GM12878 (cell line): ENCODE results near the gene RBKS. TPM values are rescaled to one million over a fixed set of nuclear protein-coding genes. Genes with fewer than 3 reads are reported as not detected.

Source experiments
- BHLHE40 ChIP-seq, 2 experiments: fragments of 450-650 bp in 1 of 2; IDR thresholded peaks; 2 replicates each; pipeline ENCODE4 v1.6.1; 2011 to 2017; ENCODE audit warnings: low read depth in 2 of 2, borderline replicate concordance in 1 of 2, improper control_type of control experiment in 1 of 2, low read length in 1 of 2, mild to moderate bottlenecking in 1 of 2
- ESRRA ChIP-seq: IDR thresholded peaks from 2 replicates; pipeline ENCODE4 v1.6.1; 2012; ENCODE audit warnings: mild to moderate bottlenecking, low read length, improper control_type of control experiment
- ETV6 ChIP-seq, 2 experiments: fragments of 450-650 bp in 1 of 2; IDR thresholded peaks in 1 of 2; conservative IDR thresholded peaks in 1 of 2; 2 replicates each; pipeline ENCODE4 v1.6.1; 2014; ENCODE audit warnings: antibody characterized with exemption in 1 of 2, borderline replicate concordance in 1 of 2, low read depth in 1 of 2, mild to moderate bottlenecking in 1 of 2, moderate library complexity in 1 of 2
- FOXM1 ChIP-seq: IDR thresholded peaks from 2 replicates; pipeline ENCODE4 v1.6.1; 2012; ENCODE audit warnings: low read depth, mild to moderate bottlenecking, inconsistent platforms, low read length, moderate library complexity
- IKZF1 ChIP-seq: fragments of 450-650 bp; conservative IDR thresholded peaks from 2 replicates; pipeline ENCODE4 v1.6.1; 2017; ENCODE audit warnings: antibody characterized with exemption, mild to moderate bottlenecking
- IRF5 ChIP-seq: fragments of 450-650 bp; IDR thresholded peaks from 2 replicates; pipeline ENCODE4 v1.6.1; 2017; ENCODE audit warnings: borderline replicate concordance
- MAX ChIP-seq: IDR thresholded peaks from 2 replicates; pipeline ENCODE4 v1.6.1; 2012; ENCODE audit warnings: low read depth, low read length, improper control_type of control experiment
- MYB ChIP-seq: fragments of 150-350 bp; IDR thresholded peaks from 2 replicates; pipeline ENCODE4 v1.6.1; 2014; ENCODE audit warnings: mild to moderate bottlenecking, low read depth, low read length, borderline replicate concordance
- NFYB ChIP-seq: IDR thresholded peaks from 2 replicates; pipeline ENCODE4 v1.6.1; 2011; ENCODE audit warnings: low read depth, mild to moderate bottlenecking, low read length, improper control_type of control experiment, moderate library complexity; ENCODE audit not compliant: insufficient read depth
- NRF1 ChIP-seq: conservative IDR thresholded peaks from 2 replicates; pipeline ENCODE4 v1.6.1; 2011; ENCODE audit warnings: mild to moderate bottlenecking, low read depth, low read length, improper control_type of control experiment
- PML ChIP-seq: IDR thresholded peaks from 2 replicates; pipeline ENCODE4 v1.6.1; 2012; ENCODE audit warnings: low read length, inconsistent platforms
- POLR2A ChIP-seq: IDR thresholded peaks from 2 replicates; pipeline ENCODE4 v1.6.1; 2011; ENCODE audit warnings: low read depth, mild to moderate bottlenecking, low read length
- PRDM15 ChIP-seq: fragments of 450-650 bp; formaldehyde crosslinking; IDR thresholded peaks from 2 replicates; pipeline ENCODE4 v1.4.0; 2020; ENCODE audit warnings: mild to moderate bottlenecking, moderate library complexity
- RCOR1 ChIP-seq: conservative IDR thresholded peaks from 2 replicates; pipeline ENCODE4 v1.6.1; 2012; ENCODE audit warnings: low read depth, low read length, improper control_type of control experiment
- RELA ChIP-seq: fragments of 450-650 bp; IDR thresholded peaks from 2 replicates; pipeline ENCODE4 v1.8.0; 2014; ENCODE audit warnings: borderline replicate concordance; ENCODE audit not compliant: partially characterized antibody
- RELB ChIP-seq: fragments of 450-650 bp; IDR thresholded peaks from 2 replicates; pipeline ENCODE4 v1.6.1; 2017; ENCODE audit warnings: low read depth, mild to moderate bottlenecking, moderate library complexity
- SREBF1 ChIP-seq: IDR thresholded peaks from 2 replicates; pipeline ENCODE4 v1.6.1; 2012; ENCODE audit warnings: mild to moderate bottlenecking, low read length
- SREBF2 ChIP-seq: IDR thresholded peaks from 2 replicates; pipeline ENCODE4 v1.6.1; 2012; ENCODE audit warnings: mild to moderate bottlenecking, low read length
- ZBTB11 ChIP-seq: fragments of 450-650 bp; formaldehyde crosslinking; IDR thresholded peaks from 2 replicates; pipeline ENCODE4 v1.5.0; 2022; ENCODE audit warnings: mild to moderate bottlenecking, missing genetic modification characterization
- polyA plus RNA-seq, 11 experiments: library from polyadenylated mRNA; depleted of rRNA in 4 of 11; unstranded in 6 of 11; stranded (reverse) in 5 of 11; fragments of >200 nt; fragmentation: Nextera tagmentation in 4 of 11; fragmentation: Illumina TruSeq in 1 of 11; extraction: Ambion mirVana in 4 of 11; extraction: Trizol in 1 of 11; gene quantifications; 1 replicate in 1 of 11; 2 replicates in 10 of 11; pipeline versions ENCODE4 v1.2.1 to v1.2.3, GENCODE V29; 2011 to 2016; ENCODE audit warnings: inconsistent platforms in 2 of 11, missing spikeins in 2 of 11, low read depth in 1 of 11
- total RNA-seq, 4 experiments: library from RNA; depleted of rRNA in 3 of 4; stranded (reverse); fragments of >200 nt in 3 of 4; fragmentation: Illumina TruSeq in 1 of 4; extraction: Trizol in 1 of 4; gene quantifications; 2 replicates each; pipeline versions ENCODE4 v1.2.1 to v1.2.3, GENCODE V29; 2013 to 2021

The RBKS gene
- total and polyA plus RNA-seq, 10 of the 15 experiments (the other 5 are each of a cell fraction or from before 2014, with no cell fraction given) = 0.39 to 1.8 (median 1.0) TPM

GRCh38 chr2:27771548-27772335 is 118.4 kb downstream of the RBKS start, which contains the start of gene MRPL33 (continued):
- no peak for TF ChIP-seq IRF5
- peak; percentile 58; the same call in 1 of the 2 replicates for TF ChIP-seq MAX
- TF ChIP-seq ETV6 (conservative IDR thresholded peaks at IDR 0.05 in 1 of 2, IDR thresholded peaks at IDR 0.05 in 1 of 2; ENCODE audit: borderline replicate concordance in 1 of 2, low read depth in 1 of 2) = no peak
- no peak for TF ChIP-seq PRDM15 (CRISPR knock-in tag)
- TF ChIP-seq IKZF1 = peak; percentile 88
- peak; percentile 47 to 53; a peak in 2 of 4 replicates for TF ChIP-seq BHLHE40 (IDR thresholded peaks at IDR 0.05; ENCODE audit: borderline replicate concordance in 1 of 2, low read depth in 2 of 2, low read length in 1 of 2)
- TF ChIP-seq FOXM1 = no peak
- peak; percentile 78; the same call in 1 of the 2 replicates for TF ChIP-seq RELB
- TF ChIP-seq ESRRA = no peak
- TF ChIP-seq ZBTB11 = peak; percentile 35; the same call in 1 of the 2 replicates
- peak; percentile 81 for TF ChIP-seq SREBF1
- no peak for TF ChIP-seq NRF1
- TF ChIP-seq NFYB = no peak
- TF ChIP-seq MYB = no peak
- no peak for TF ChIP-seq RCOR1
- TF ChIP-seq RELA = no peak
- peak; percentile 90 for TF ChIP-seq POLR2A
- TF ChIP-seq SREBF2 = no peak; the same call in 1 of the 2 replicates
- TF ChIP-seq PML = peak; percentile 82; the same call in 1 of the 2 replicates
